ENCODE data around the gene GNE.

DNA sequence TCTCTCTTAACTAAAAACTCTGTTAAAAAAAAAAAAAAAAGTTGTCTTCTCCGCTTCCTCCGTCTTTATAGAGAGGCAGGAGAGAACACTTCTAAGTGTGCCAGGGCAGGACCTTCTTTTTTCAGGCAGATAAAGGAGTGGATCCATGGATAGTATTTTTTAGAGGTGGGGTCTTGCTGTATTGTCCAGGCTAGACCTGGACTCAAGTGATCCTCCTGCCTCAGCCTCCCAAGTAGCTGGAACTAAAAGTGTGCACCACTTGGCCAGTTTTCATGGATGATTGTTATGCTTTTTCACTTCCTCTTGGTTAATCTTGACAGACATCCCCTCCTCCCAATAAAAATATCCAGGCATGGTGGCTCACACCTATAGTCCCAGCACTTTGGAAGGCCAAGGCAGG, 20.0 kb upstream of the GNE start:
- TF ChIP-seq EZH2 (IDR thresholded peaks at IDR 0.05; ENCODE audit: borderline replicate concordance, low read length): no peak
- TF ChIP-seq, protein P1, sequence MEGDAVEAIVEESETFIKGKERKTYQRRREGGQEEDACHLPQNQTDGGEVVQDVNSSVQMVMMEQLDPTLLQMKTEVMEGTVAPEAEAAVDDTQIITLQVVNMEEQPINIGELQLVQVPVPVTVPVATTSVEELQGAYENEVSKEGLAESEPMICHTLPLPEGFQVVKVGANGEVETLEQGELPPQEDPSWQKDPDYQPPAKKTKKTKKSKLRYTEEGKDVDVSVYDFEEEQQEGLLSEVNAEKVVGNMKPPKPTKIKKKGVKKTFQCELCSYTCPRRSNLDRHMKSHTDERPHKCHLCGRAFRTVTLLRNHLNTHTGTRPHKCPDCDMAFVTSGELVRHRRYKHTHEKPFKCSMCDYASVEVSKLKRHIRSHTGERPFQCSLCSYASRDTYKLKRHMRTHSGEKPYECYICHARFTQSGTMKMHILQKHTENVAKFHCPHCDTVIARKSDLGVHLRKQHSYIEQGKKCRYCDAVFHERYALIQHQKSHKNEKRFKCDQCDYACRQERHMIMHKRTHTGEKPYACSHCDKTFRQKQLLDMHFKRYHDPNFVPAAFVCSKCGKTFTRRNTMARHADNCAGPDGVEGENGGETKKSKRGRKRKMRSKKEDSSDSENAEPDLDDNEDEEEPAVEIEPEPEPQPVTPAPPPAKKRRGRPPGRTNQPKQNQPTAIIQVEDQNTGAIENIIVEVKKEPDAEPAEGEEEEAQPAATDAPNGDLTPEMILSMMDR (IDR thresholded peaks at IDR 0.05; ENCODE audit: low read length): no peak

All from OCI-LY1 (cell line).